ENCODE measurements around the gene ARFIP1.

The ARFIP1 gene

GRCh38 chr4:152795891-152796290, 16.1 kb downstream of the ARFIP1 start:
- Histone ChIP-seq H3K4me3 (ENCODE audit: low read length) (no peak overlapping the region), H3K4me1 (ENCODE audit: control insufficient read depth, low read depth, low read length) (peaks cover 9% of the 10 kb centered on the region), H3K9me3 (ENCODE audit: control insufficient read depth, low read depth, low read length) (no peaks in the 10 kb centered on the region), H3K27me3 (ENCODE audit: control insufficient read depth, insufficient read depth, low read length) (no peaks in the 10 kb centered on the region), H3K9ac (ENCODE audit: low read length) (no peak overlapping the region), H3K27ac (ENCODE audit: low read length) (no peak overlapping the region), H3K36me3 (ENCODE audit: control insufficient read depth, low read depth, low read length) (no peaks in the 10 kb centered on the region)

DNA sequence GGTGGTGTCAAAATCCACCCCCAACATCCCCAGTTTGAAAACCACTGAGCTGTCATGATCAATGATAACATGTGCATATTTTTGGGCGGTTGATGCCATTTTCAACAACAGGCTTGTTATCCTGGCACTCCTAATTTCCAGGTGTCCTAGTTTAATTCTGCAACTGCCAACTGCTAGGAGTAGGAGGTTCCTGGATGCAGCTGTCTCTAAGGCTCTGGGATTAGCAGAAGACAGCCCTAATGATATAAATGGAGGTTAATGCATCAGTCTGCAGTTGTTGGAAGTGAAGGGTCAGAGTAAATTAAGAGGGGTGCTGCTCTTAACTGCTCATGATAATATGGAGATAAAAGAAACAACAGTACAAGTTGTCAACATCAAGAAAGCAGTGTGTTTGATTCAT, 23.8 kb downstream of the ARFIP1 start:
- H3K4me1 ChIP-seq (ENCODE audit: control insufficient read depth, low read depth, low read length), result peaks cover 8% of the 10 kb centered on the region
- H3K27ac ChIP-seq (ENCODE audit: low read length), result no peak overlapping the region
- H3K4me3 ChIP-seq (ENCODE audit: low read length), result no peak overlapping the region
- no peak overlapping the region for H3K9ac ChIP-seq (ENCODE audit: low read length)
- no peaks in the 10 kb centered on the region for H3K9me3 ChIP-seq (ENCODE audit: control insufficient read depth, low read depth, low read length)
- no peaks in the 10 kb centered on the region for H3K27me3 ChIP-seq (ENCODE audit: control insufficient read depth, insufficient read depth, low read length)
- no peaks in the 10 kb centered on the region for H3K36me3 ChIP-seq (ENCODE audit: control insufficient read depth, low read depth, low read length)

GRCh38 chr4:152805071-152805650, 25.4 kb downstream of the ARFIP1 start:
- no peaks in the 10 kb centered on the region for H3K36me3 ChIP-seq (ENCODE audit: control insufficient read depth, low read depth, low read length)
- no peaks in the 10 kb centered on the region for H3K9me3 ChIP-seq (ENCODE audit: control insufficient read depth, low read depth, low read length)
- H3K4me3 ChIP-seq (ENCODE audit: low read length), result no peak overlapping the region
- H3K9ac ChIP-seq (ENCODE audit: low read length), result no peak overlapping the region
- H3K27ac ChIP-seq (ENCODE audit: low read length), result no peak overlapping the region
- H3K27me3 ChIP-seq (ENCODE audit: control insufficient read depth, insufficient read depth, low read length), result no peaks in the 10 kb centered on the region
- H3K4me1 ChIP-seq (ENCODE audit: control insufficient read depth, low read depth, low read length), result peaks cover 14% of the 10 kb centered on the region

DNA sequence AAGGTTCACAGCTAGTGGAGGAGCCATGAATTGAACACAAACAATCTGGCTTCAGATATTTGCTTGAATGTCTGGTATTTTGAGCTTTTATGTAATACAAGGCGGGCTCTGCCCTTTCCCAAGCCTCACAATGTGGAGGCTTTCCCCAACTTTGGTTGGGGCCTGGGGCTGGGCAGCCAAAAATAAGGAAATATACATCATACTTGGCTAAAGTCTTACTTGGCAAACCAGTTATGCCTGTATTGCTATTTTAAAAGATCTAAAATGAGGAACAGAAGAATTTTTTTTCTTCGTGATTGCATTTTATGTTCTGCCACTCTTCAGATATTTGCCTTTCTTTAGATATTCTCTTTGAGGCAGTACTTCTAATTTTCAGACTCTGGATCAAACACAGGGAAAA, 26.1 kb downstream of the ARFIP1 start:
- Histone ChIP-seq H3K27me3 (ENCODE audit: control insufficient read depth, insufficient read depth, low read length) (no peaks in the 10 kb centered on the region), H3K9me3 (ENCODE audit: control insufficient read depth, low read depth, low read length) (no peaks in the 10 kb centered on the region), H3K9ac (ENCODE audit: low read length) (no peak overlapping the region), H3K4me1 (ENCODE audit: control insufficient read depth, low read depth, low read length) (peaks cover 14% of the 10 kb centered on the region), H3K27ac (ENCODE audit: low read length) (no peak overlapping the region), H3K36me3 (ENCODE audit: control insufficient read depth, low read depth, low read length) (no peaks in the 10 kb centered on the region), H3K4me3 (ENCODE audit: low read length) (no peak overlapping the region)

DNA sequence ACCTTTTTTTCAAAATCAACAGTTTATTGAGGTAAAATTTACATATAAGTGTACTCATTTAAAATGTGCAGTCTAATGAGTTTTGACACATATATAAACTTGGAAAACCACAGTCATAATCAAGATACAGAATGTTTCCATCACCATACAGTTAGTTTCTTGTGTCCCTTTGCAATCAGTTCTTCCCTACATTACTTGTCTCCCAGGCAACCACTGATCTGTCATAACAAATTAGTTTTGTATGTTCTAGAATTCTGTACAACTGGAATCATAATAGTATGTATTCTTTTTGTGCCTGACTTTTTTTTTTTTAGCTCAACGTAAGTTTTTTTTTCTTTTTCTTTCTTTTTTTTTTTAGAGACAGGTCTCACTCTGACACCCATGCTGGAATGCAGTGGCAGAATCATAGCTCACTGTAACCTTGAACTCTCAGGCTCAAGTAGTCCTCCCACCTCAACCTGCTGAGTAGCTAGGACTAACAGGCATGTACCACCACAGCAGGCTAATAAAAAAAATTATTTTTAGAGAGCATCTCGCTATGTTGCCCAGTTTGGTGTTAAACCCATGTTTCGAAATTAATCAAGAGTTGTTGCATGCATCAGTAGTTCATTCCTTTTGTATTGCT, 26.9 kb downstream of the ARFIP1 start:
- Histone ChIP-seq H3K36me3 (ENCODE audit: control insufficient read depth, low read depth, low read length) (no peaks in the 10 kb centered on the region), H3K9ac (ENCODE audit: low read length) (no peak overlapping the region), H3K27ac (ENCODE audit: low read length) (no peak overlapping the region), H3K9me3 (ENCODE audit: control insufficient read depth, low read depth, low read length) (no peaks in the 10 kb centered on the region), H3K4me3 (ENCODE audit: low read length) (no peak overlapping the region), H3K27me3 (ENCODE audit: control insufficient read depth, insufficient read depth, low read length) (no peaks in the 10 kb centered on the region), H3K4me1 (ENCODE audit: control insufficient read depth, low read depth, low read length) (peaks cover 14% of the 10 kb centered on the region)

GRCh38 chr4:152807294-152807829, 27.6 kb downstream of the ARFIP1 start:
- H3K27ac ChIP-seq (ENCODE audit: low read length), result no peak overlapping the region
- H3K9me3 ChIP-seq (ENCODE audit: control insufficient read depth, low read depth, low read length), result no peaks in the 10 kb centered on the region
- peaks cover 14% of the 10 kb centered on the region for H3K4me1 ChIP-seq (ENCODE audit: control insufficient read depth, low read depth, low read length)
- no peak overlapping the region for H3K4me3 ChIP-seq (ENCODE audit: low read length)
- H3K9ac ChIP-seq (ENCODE audit: low read length), result no peak overlapping the region
- H3K27me3 ChIP-seq (ENCODE audit: control insufficient read depth, insufficient read depth, low read length), result no peaks in the 10 kb centered on the region
- H3K36me3 ChIP-seq (ENCODE audit: control insufficient read depth, low read depth, low read length), result no peaks in the 10 kb centered on the region

GRCh38 chr4:152808670-152809069, 28.9 kb downstream of the ARFIP1 start:
- Histone ChIP-seq H3K4me3 (ENCODE audit: low read length) (no peak overlapping the region), H3K27me3 (ENCODE audit: control insufficient read depth, insufficient read depth, low read length) (no peaks in the 10 kb centered on the region), H3K9me3 (ENCODE audit: control insufficient read depth, low read depth, low read length) (no peaks in the 10 kb centered on the region), H3K9ac (ENCODE audit: low read length) (no peak overlapping the region), H3K27ac (ENCODE audit: low read length) (no peak overlapping the region), H3K4me1 (ENCODE audit: control insufficient read depth, low read depth, low read length) (peaks cover 14% of the 10 kb centered on the region), H3K36me3 (ENCODE audit: control insufficient read depth, low read depth, low read length) (no peaks in the 10 kb centered on the region)

DNA sequence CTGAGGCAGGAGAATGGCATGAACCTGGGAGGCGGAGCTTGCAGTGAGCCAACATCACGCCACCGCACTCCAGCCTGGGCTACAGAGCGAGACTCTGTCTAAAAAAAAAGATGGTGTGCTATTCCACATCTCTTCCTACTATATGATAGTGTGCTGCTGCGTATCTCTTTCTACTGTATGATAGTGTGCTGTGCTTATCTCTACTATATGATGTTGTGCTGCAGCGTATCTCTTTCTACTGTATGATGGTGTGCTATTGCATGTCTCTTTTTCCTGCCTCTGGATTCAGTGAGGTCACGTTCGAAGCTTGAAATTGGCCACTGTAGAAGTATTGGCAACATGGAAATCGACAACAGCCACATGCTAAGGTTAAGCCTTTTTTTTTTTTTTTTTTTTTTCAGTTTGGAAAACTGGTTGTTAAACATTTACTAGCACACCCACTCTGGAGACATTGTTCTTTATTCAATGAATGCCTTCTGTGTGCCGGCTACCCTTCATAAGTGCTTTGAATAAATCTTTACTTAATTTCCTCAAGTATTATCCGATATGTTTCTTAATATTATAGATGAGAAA, 31.0 kb downstream of the ARFIP1 start:
- Histone ChIP-seq H3K4me1 (ENCODE audit: control insufficient read depth, low read depth, low read length) (peaks cover 14% of the 10 kb centered on the region), H3K36me3 (ENCODE audit: control insufficient read depth, low read depth, low read length) (no peaks in the 10 kb centered on the region), H3K9ac (ENCODE audit: low read length) (no peak overlapping the region), H3K9me3 (ENCODE audit: control insufficient read depth, low read depth, low read length) (no peaks in the 10 kb centered on the region), H3K27ac (ENCODE audit: low read length) (no peak overlapping the region), H3K4me3 (ENCODE audit: low read length) (no peak overlapping the region), H3K27me3 (ENCODE audit: control insufficient read depth, insufficient read depth, low read length) (no peaks in the 10 kb centered on the region)

DNA sequence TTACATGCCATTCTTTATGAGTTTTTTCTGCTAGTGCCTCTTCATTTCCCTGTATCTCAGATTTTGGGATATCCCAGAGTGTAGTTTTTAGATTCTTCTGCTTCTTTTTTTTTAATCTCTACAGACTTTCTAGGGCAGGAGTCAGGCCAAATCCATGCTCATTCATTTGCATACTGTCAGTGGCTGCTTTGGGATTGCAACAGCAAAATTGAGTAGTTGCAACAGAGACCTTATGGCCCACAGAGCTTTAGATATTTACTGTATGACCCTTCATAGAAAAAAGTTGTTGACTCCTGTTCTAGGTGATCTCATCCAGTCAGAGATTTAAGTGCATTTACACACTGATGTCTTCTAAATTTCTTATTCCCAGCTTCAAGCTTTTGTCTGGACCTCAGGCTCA, 35.3 kb downstream of the ARFIP1 start:
- Histone ChIP-seq H3K4me1 (ENCODE audit: control insufficient read depth, low read depth, low read length) (no peaks in the 10 kb centered on the region), H3K36me3 (ENCODE audit: control insufficient read depth, low read depth, low read length) (no peaks in the 10 kb centered on the region), H3K9me3 (ENCODE audit: control insufficient read depth, low read depth, low read length) (no peaks in the 10 kb centered on the region), H3K27me3 (ENCODE audit: control insufficient read depth, insufficient read depth, low read length) (no peaks in the 10 kb centered on the region), H3K27ac (ENCODE audit: low read length) (no peak overlapping the region), H3K9ac (ENCODE audit: low read length) (no peak overlapping the region), H3K4me3 (ENCODE audit: low read length) (no peak overlapping the region)

- Histone ChIP-seq H3K27ac (ENCODE audit: low read length) (no peak overlapping the region), H3K9ac (ENCODE audit: low read length) (no peak overlapping the region), H3K27me3 (ENCODE audit: control insufficient read depth, insufficient read depth, low read length) (no peaks in the 10 kb centered on the region), H3K4me1 (ENCODE audit: control insufficient read depth, low read depth, low read length) (no peaks in the 10 kb centered on the region), H3K9me3 (ENCODE audit: control insufficient read depth, low read depth, low read length) (no peaks in the 10 kb centered on the region), H3K4me3 (ENCODE audit: low read length) (no peak overlapping the region), H3K36me3 (ENCODE audit: control insufficient read depth, low read depth, low read length) (no peaks in the 10 kb centered on the region)
These were observed 37.6 kb downstream of the ARFIP1 start for GRCh38 chr4:152817331-152817730.

- Histone ChIP-seq H3K9ac (ENCODE audit: low read length) (no peak overlapping the region), H3K27me3 (ENCODE audit: control insufficient read depth, insufficient read depth, low read length) (no peaks in the 10 kb centered on the region), H3K9me3 (ENCODE audit: control insufficient read depth, low read depth, low read length) (no peaks in the 10 kb centered on the region), H3K36me3 (ENCODE audit: control insufficient read depth, low read depth, low read length) (no peaks in the 10 kb centered on the region), H3K27ac (ENCODE audit: low read length) (no peak overlapping the region), H3K4me3 (ENCODE audit: low read length) (no peak overlapping the region), H3K4me1 (ENCODE audit: control insufficient read depth, low read depth, low read length) (no peaks in the 10 kb centered on the region)
These were observed 39.4 kb downstream of the ARFIP1 start for GRCh38 chr4:152819026-152819645.
